GM19324 (cell line): ENCODE data around the gene GPR155.

Experiments
- ATAC-seq: cut with Tn5 transposase; IDR thresholded peaks from one replicate; pipeline ENCODE4 v1.9.1; 2021; ENCODE audit warnings: mild to moderate bottlenecking, moderate library complexity; ENCODE audit not compliant: unreplicated experiment, low FRiP score

Gene GPR155

GRCh38 chr2:174385201-174385600 lies 101.6 kb downstream of the GPR155 start:
- ATAC-seq = no peak

GRCh38 chr2:174383796-174384195 lies 103.0 kb downstream of the GPR155 start:
- ATAC-seq = no peak
